Measurements from ENCODE around the gene NLK. TPM values are rescaled to one million over a fixed set of nuclear protein-coding genes. Genes with fewer than 3 reads are reported as not detected.

NLK gene
- polyA plus RNA-seq, 6 donors from 2014 or later: 1.3 to 6.9 (median 2.0) TPM

GRCh38 chr17:28113269-28113668, 70.8 kb downstream of the NLK start:
- Mint-ChIP-seq H3K4me1 (peaks cover 10 to 22% (median 20%) of the 10 kb centered on the region in 3 donors), H3K36me3 (peaks cover 7 to 10% of the 10 kb centered on the region in 2 donors), H3K9me3 (peaks cover 4 to 12% (median 6%) of the 10 kb centered on the region in 7 donors), H3K27ac (peak overlapping the region in 1 of 6 donors; percentile 4), H3K27me3 (no peaks in the 10 kb centered on the region), H3K4me3 (no peak overlapping the region)
- ATAC-seq (ENCODE audit: low read depth in 2 of 2) (no peak), DNase-seq (no peak)

DNA sequence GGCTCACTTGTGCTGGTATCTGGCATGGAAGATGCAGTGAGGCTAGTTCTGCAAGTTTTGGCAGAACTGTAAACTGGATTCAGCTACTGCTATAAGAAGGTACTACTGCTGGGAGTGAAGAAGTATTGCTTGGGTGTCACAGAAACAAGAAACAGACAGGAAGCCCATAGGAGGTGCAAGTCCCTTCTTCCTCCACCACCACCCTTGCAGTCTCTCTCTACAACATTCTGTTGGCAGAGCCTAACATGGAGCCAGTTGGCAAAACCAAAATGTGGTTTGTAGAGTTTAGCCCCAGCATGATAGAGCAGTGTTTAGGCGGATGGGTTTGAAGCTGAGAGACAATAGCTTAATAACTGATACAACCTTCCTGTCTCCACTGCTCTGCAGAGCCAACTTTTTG, 72.6 kb downstream of the NLK start:
- Mint-ChIP-seq H3K4me3 (no peak overlapping the region), H3K27ac (no peak overlapping the region), H3K9me3 (peaks cover 0 to 7% (median 6%) of the 10 kb centered on the region in 7 donors), H3K27me3 (no peaks in the 10 kb centered on the region), H3K36me3 (peaks cover 6 to 8% of the 10 kb centered on the region in 2 donors), H3K4me1 (peaks cover 18 to 32% (median 30%) of the 10 kb centered on the region in 3 donors)
- DNase-seq (no peak), ATAC-seq (ENCODE audit: low read depth in 2 of 2) (no peak)

GRCh38 chr17:28117304-28117703, 74.8 kb downstream of the NLK start:
- no peak overlapping the region for H3K4me3 Mint-ChIP-seq
- H3K27me3 Mint-ChIP-seq: no peaks in the 10 kb centered on the region
- H3K4me1 Mint-ChIP-seq: peaks cover 16 to 29% (median 28%) of the 10 kb centered on the region in 3 donors
- no peak for DNase-seq
- no peaks in the 10 kb centered on the region for H3K9me3 Mint-ChIP-seq
- ATAC-seq (ENCODE audit: low read depth in 2 of 2): no peak
- no peak overlapping the region for H3K27ac Mint-ChIP-seq
- H3K36me3 Mint-ChIP-seq: peaks cover 2 to 7% of the 10 kb centered on the region in 2 donors

DNA sequence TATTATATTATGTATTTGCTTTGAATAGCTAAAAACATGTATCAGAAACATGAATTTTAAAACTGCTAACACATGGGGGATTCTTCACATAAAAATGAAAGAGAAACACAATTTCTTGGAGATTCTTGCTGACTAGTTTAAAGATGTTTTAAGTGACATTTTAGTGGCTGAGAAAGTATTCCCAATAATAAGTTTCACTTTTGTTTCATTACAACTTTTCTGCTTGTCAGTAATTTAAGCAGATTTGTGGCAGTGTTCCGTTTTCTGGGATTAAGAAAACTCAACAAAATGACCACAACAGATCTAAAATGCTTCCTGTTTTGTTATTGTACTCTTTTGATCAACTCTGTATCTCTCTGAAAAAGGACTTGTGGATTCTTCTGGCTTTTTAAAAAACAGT, 75.9 kb downstream of the NLK start:
- Mint-ChIP-seq H3K36me3 (peaks cover 11 to 13% of the 10 kb centered on the region in 2 donors), H3K4me1 (peaks cover 16 to 28% (median 24%) of the 10 kb centered on the region in 3 donors), H3K4me3 (peak overlapping the region in 3 of 8 donors; percentile 4 to 56 (median 31)), H3K27me3 (no peaks in the 10 kb centered on the region), H3K27ac (peak overlapping the region in 5 of 6 donors; percentile 20 to 73 (median 49)), H3K9me3 (no peaks in the 10 kb centered on the region)
- ATAC-seq (ENCODE audit: low read depth in 2 of 2) (no peak), DNase-seq (no peak)

DNA sequence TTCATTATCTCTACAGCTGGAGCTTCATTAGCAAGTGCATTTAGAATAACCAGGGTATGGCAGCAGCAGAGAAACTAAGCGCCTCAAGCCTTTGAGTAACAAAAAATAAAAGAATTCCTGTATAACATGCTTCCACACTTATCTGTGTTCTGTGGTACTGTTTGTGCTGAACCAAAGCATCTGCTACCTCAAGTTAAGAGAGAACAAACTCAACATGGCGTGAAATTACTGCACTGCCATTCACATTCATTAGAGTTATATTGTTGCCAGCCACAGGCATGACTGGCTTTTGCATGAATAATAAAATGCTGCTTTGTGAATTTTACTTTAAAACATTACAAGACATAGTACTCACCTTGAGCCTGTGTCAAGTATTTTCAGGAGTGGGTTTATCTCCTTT, 76.6 kb downstream of the NLK start:
- ATAC-seq (ENCODE audit: low read depth in 2 of 2) (no peak), DNase-seq (no peak)
- H3K36me3 Mint-ChIP-seq: peaks cover 11 to 13% of the 10 kb centered on the region in 2 donors
- peaks cover 14 to 25% (median 24%) of the 10 kb centered on the region in 3 donors for H3K4me1 Mint-ChIP-seq
- H3K9me3 Mint-ChIP-seq: no peaks in the 10 kb centered on the region
- no peaks in the 10 kb centered on the region for H3K27me3 Mint-ChIP-seq
- peak overlapping the region in 1 of 8 donors; percentile 56 for H3K4me3 Mint-ChIP-seq
- peak overlapping the region in 2 of 6 donors; percentile 49 to 73 for H3K27ac Mint-ChIP-seq

GRCh38 chr17:28119560-28119959, 77.1 kb downstream of the NLK start:
- no peak overlapping the region for H3K4me3 Mint-ChIP-seq
- H3K4me1 Mint-ChIP-seq: peaks cover 14 to 25% (median 21%) of the 10 kb centered on the region in 3 donors
- peaks cover 11 to 13% of the 10 kb centered on the region in 2 donors for H3K36me3 Mint-ChIP-seq
- H3K9me3 Mint-ChIP-seq: no peaks in the 10 kb centered on the region
- no peak overlapping the region for H3K27ac Mint-ChIP-seq
- ATAC-seq (ENCODE audit: low read depth in 2 of 2) (no peak), DNase-seq (no peak)
- no peaks in the 10 kb centered on the region for H3K27me3 Mint-ChIP-seq

DNA sequence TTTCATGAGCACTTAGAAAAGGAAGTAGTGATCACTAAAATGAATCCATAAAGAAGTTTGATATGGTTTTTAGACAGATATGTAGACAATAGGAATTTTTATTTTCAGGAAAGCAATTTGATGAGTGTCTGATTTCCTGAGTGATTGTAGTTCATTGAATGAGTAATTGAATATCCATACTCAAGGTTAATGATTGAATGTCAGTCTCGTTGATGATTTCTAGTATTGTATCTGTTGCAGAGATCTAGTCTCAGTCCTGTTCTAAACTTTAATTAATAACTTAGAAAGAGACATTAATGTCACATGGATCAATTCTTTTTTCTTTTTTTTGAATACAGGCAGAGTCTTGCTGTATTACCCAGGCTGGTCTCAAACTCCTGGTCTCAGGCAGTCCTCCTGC, 78.3 kb downstream of the NLK start:
- no peak for ATAC-seq (ENCODE audit: low read depth in 2 of 2)
- no peaks in the 10 kb centered on the region for H3K27me3 Mint-ChIP-seq
- peak overlapping the region in 1 of 6 donors; percentile 7 for H3K27ac Mint-ChIP-seq
- no peak for DNase-seq
- H3K4me3 Mint-ChIP-seq: no peak overlapping the region
- H3K4me1 Mint-ChIP-seq: peaks cover 14 to 20% (median 15%) of the 10 kb centered on the region in 3 donors
- H3K9me3 Mint-ChIP-seq: no peaks in the 10 kb centered on the region
- H3K36me3 Mint-ChIP-seq: peaks cover 11 to 21% of the 10 kb centered on the region in 2 donors

DNA sequence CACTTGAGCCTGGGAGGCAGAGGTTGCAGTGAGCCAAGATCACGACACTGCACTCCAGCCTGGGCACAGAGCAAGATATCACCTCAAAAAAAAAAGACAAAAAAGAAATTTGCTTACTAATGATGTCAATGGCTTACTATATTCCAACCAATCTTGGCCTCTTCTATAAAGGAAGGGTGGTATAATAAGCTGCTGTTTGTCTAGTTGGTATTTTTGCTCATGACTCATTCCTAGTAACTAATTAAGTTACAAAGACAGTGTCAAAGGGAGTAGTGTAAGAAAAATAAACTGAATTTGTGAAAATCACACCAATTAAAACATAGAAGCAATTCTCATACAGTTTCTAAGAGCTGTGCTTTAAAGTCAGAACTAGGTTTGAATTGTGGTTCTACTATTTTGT, 82.5 kb downstream of the NLK start:
- Mint-ChIP-seq H3K9me3 (no peaks in the 10 kb centered on the region), H3K4me1 (peaks cover 0 to 3% (median 2%) of the 10 kb centered on the region in 3 donors), H3K27ac (no peak overlapping the region), H3K4me3 (no peak overlapping the region), H3K36me3 (peaks cover 11 to 21% of the 10 kb centered on the region in 2 donors), H3K27me3 (no peaks in the 10 kb centered on the region)
- no peak for ATAC-seq (ENCODE audit: low read depth in 2 of 2)
- DNase-seq: no peak

GRCh38 chr17:28125526-28126378, 83.3 kb downstream of the NLK start:
- DNase-seq (no peak), ATAC-seq (ENCODE audit: low read depth in 2 of 2) (no peak)
- Mint-ChIP-seq H3K9me3 (no peaks in the 10 kb centered on the region), H3K27me3 (no peaks in the 10 kb centered on the region), H3K4me1 (peaks cover 0 to 3% (median 0%) of the 10 kb centered on the region in 3 donors), H3K4me3 (no peak overlapping the region), H3K36me3 (peaks cover 11 to 21% of the 10 kb centered on the region in 2 donors), H3K27ac (no peak overlapping the region)

DNA sequence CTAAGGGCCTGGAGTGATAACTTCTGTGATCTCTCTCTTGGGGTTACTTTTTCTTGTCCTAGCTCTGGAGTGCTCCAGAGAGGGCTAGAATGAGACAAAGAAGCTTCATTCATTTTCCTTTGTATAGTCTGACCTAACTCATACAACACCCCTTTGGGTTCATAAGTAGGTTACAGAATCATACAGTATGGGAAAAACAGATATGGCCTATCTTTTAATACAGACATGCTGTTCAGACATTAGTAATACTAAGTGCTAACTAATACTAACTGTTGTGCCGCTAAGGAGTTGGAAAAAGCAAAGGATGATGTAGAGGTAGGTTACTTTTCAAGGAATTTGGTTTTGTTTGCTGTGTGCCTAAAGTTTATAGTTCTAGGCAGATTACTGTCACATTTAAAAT, 84.7 kb downstream of the NLK start:
- no peak for DNase-seq
- H3K36me3 Mint-ChIP-seq: peaks cover 10 to 17% of the 10 kb centered on the region in 2 donors
- no peak overlapping the region for H3K27ac Mint-ChIP-seq
- no peaks in the 10 kb centered on the region for H3K4me1 Mint-ChIP-seq
- no peak for ATAC-seq (ENCODE audit: low read depth in 2 of 2)
- no peaks in the 10 kb centered on the region for H3K27me3 Mint-ChIP-seq
- H3K9me3 Mint-ChIP-seq: no peaks in the 10 kb centered on the region
- H3K4me3 Mint-ChIP-seq: no peak overlapping the region

DNA sequence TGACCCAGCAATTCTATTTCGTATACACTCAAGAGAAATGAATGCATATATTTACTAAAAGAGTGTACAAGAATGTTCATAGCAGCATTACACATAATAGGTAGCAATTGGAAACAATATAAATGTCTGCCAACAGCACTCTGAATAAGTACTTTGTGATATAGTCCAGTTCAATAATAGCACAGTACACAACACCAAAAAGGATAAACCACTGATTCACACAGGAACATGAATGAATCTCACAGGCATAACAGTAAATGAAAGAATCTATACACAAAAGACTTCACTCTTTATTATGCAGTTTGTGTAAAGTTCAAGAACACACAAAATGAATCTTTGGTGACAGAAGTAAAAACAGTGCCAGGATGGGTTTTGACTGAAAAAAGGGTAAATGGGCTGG, 86.3 kb downstream of the NLK start:
- Mint-ChIP-seq H3K27ac (no peak overlapping the region), H3K36me3 (peaks cover 0 to 23% of the 10 kb centered on the region in 2 donors), H3K4me1 (no peaks in the 10 kb centered on the region), H3K27me3 (no peaks in the 10 kb centered on the region), H3K9me3 (no peaks in the 10 kb centered on the region), H3K4me3 (no peak overlapping the region)
- no peak for DNase-seq
- ATAC-seq (ENCODE audit: low read depth in 2 of 2): no peak

GRCh38 chr17:28130472-28130871, 88.0 kb downstream of the NLK start:
- no peaks in the 10 kb centered on the region for H3K4me1 Mint-ChIP-seq
- peaks cover 0 to 16% of the 10 kb centered on the region in 2 donors for H3K36me3 Mint-ChIP-seq
- DNase-seq (no peak), ATAC-seq (ENCODE audit: low read depth in 2 of 2) (no peak)
- H3K27me3 Mint-ChIP-seq: no peaks in the 10 kb centered on the region
- no peak overlapping the region for H3K27ac Mint-ChIP-seq
- no peaks in the 10 kb centered on the region for H3K9me3 Mint-ChIP-seq
- no peak overlapping the region for H3K4me3 Mint-ChIP-seq

DNA sequence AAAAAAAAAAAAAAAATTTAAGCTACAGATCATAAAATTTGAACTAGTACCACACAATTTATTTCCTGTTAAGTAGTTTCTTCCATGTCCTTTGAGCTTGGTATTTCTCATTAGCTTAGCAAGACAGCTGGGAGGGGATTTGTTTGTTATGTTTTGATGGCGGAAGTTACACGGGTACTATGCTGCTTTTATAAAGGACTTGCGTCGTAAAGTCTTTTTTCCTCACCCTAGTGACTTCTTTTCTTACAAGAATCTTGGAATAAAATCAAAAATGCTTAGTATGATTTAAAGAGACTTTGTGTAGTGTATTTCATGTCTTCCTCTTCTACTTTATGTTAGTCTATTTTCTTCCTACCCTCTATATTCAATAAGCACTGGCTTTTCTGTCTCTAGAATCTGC, 89.1 kb downstream of the NLK start:
- ATAC-seq (ENCODE audit: low read depth in 2 of 2) (no peak), DNase-seq (no peak)
- H3K4me1 Mint-ChIP-seq: no peaks in the 10 kb centered on the region
- H3K4me3 Mint-ChIP-seq: no peak overlapping the region
- H3K27ac Mint-ChIP-seq: peak overlapping the region in 1 of 6 donors; percentile 61
- H3K36me3 Mint-ChIP-seq: peaks cover 0 to 15% of the 10 kb centered on the region in 2 donors
- no peaks in the 10 kb centered on the region for H3K27me3 Mint-ChIP-seq
- no peaks in the 10 kb centered on the region for H3K9me3 Mint-ChIP-seq

GRCh38 chr17:28133562-28133970, 91.1 kb downstream of the NLK start:
- no peak for ATAC-seq (ENCODE audit: low read depth in 2 of 2)
- H3K27ac Mint-ChIP-seq: peak overlapping the region in 1 of 6 donors; percentile 44
- H3K27me3 Mint-ChIP-seq: no peaks in the 10 kb centered on the region
- H3K4me1 Mint-ChIP-seq: no peaks in the 10 kb centered on the region
- H3K4me3 Mint-ChIP-seq: no peak overlapping the region
- peaks cover 0 to 15% of the 10 kb centered on the region in 2 donors for H3K36me3 Mint-ChIP-seq
- no peaks in the 10 kb centered on the region for H3K9me3 Mint-ChIP-seq
- no peak for DNase-seq
